Central memory CD8-positive, alpha-beta T cell (primary cell): ENCODE results near the gene UNC93B1.
A peak's percentile ranks its signal among the peaks of the same experiment; 100 is the strongest.
"Not testable (repeated sequence)": the region's sequence is repeated elsewhere in the genome, so short reads cannot be mapped to it uniquely, and the experiment has no call there.

Experiments
- ATAC-seq: fragments of 150-1000 bp; cut with Tn5 transposase; replicated peaks from 2 replicates; pipeline ENCODE4 v1.10.0; 2022; ENCODE audit warnings: mild to moderate bottlenecking, moderate FRiP score, moderate number of reproducible peaks; ENCODE audit not compliant: poor library complexity, severe bottlenecking; ENCODE audit errors: extremely low read depth
- DNase-seq, 2 donors: peaks; one replicate each; pipeline ENCODE4 v3.0.0; 2021; ENCODE audit warnings: low spot score in 2 of 2
- H3K27ac Mint-ChIP-seq: one replicate; pipeline ENCODE4 v1.8.0; 2022; ENCODE audit warnings: low read depth, mild to moderate bottlenecking, moderate library complexity, mixed read lengths
- H3K27me3 Mint-ChIP-seq: one replicate; pipeline ENCODE4 v1.8.0; 2022; ENCODE audit warnings: mixed read lengths
- H3K36me3 Mint-ChIP-seq: one replicate; pipeline ENCODE4 v1.8.0; 2022; ENCODE audit warnings: mild to moderate bottlenecking, moderate library complexity, mixed read lengths; ENCODE audit not compliant: insufficient read depth
- H3K4me1 Mint-ChIP-seq: one replicate; pipeline ENCODE4 v1.8.0; 2022; ENCODE audit warnings: mixed read lengths
- H3K4me3 Mint-ChIP-seq: one replicate; pipeline ENCODE4 v1.8.0; 2022; ENCODE audit warnings: mild to moderate bottlenecking, moderate library complexity, mixed read lengths
- H3K9me3 Mint-ChIP-seq: one replicate; pipeline ENCODE4 v1.8.0; 2022; ENCODE audit warnings: mixed read lengths

Gene UNC93B1

DNA sequence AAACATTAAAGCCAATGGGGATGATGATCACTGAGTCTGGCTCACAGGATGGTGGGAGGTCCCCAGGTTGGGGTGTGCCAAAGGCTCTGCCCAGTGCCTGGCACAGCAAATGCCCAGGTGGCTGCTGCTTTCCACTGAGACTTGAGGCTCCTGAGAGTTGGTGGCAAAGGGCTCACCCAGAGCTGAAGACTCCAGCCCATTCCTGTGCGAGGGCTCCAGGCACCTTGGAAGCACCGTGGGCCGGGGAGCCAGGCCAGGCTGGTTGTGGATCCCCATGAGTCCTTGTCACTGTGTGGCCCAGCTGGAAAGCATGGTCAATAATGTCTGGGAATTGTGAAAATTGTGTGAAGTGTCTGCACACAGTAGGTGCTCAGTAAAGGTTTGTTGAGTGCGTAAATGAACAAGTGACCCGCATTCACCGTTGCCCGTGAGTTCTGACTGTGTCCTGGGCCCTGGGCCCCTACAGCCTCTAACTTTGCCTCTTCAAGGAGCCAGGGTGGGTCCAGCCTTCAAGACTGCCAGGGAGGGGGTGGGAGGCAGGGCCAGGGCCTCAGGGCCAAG lies 2.8 kb upstream of the UNC93B1 start:
- DNase-seq, result no peak

DNA sequence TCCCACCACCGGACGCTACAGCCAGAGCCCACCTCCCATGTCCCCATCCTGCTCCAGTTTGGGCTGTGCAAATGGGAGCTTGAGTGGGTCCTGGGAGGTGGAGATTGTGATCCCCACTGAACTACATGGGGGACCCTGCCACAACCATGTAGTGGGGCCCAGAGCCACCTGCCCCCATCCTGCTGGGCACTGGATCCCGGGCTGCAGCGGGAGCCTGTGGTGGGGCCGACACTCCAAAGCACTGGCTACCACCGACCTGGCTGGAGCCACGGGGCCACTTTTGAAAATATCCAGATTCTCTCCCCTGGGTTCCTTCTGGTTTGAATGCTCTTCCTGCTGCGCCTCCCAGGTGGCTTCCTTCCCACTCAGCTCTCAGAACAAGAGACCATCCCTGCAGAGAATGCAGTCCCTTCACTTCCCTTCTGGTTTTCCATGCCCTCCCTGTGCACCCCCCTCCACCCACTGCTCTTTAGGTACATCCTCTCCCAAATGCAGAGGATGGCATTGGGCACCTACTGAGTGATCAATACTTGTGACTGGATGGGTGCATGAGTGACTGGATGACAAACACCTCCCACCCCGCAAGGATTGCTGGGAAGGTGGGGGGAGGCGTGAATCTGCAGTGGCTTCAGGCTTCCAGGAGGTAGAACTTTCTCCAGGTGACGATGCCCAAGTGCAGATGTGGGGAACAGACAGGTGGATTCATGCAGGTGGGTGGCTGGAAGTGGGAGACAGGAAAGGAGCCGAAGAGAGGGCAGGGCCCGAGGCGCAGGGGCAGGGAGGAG lies 846 bp upstream of the UNC93B1 start:
- peak overlapping the region; percentile 51 for H3K27ac Mint-ChIP-seq
- H3K36me3 Mint-ChIP-seq, result peaks cover 10% of the 10 kb centered on the region
- H3K4me1 Mint-ChIP-seq, result peaks cover 20% of the 10 kb centered on the region
- H3K9me3 Mint-ChIP-seq, result no peaks in the 10 kb centered on the region
- DNase-seq (no peak), ATAC-seq (no peak)
- H3K27me3 Mint-ChIP-seq, result no peaks in the 10 kb centered on the region
- H3K4me3 Mint-ChIP-seq, result peak overlapping the region; percentile 87

More for the DNA sequence above, 2.8 kb upstream of the UNC93B1 start:
- H3K4me1 Mint-ChIP-seq, result peaks cover 20% of the 10 kb centered on the region
- H3K4me3 Mint-ChIP-seq, result no peak overlapping the region
- H3K36me3 Mint-ChIP-seq, result peaks cover 10% of the 10 kb centered on the region
- no peaks in the 10 kb centered on the region for H3K9me3 Mint-ChIP-seq
- no peak overlapping the region for H3K27ac Mint-ChIP-seq
- H3K27me3 Mint-ChIP-seq, result no peaks in the 10 kb centered on the region
- ATAC-seq, result no peak

DNA sequence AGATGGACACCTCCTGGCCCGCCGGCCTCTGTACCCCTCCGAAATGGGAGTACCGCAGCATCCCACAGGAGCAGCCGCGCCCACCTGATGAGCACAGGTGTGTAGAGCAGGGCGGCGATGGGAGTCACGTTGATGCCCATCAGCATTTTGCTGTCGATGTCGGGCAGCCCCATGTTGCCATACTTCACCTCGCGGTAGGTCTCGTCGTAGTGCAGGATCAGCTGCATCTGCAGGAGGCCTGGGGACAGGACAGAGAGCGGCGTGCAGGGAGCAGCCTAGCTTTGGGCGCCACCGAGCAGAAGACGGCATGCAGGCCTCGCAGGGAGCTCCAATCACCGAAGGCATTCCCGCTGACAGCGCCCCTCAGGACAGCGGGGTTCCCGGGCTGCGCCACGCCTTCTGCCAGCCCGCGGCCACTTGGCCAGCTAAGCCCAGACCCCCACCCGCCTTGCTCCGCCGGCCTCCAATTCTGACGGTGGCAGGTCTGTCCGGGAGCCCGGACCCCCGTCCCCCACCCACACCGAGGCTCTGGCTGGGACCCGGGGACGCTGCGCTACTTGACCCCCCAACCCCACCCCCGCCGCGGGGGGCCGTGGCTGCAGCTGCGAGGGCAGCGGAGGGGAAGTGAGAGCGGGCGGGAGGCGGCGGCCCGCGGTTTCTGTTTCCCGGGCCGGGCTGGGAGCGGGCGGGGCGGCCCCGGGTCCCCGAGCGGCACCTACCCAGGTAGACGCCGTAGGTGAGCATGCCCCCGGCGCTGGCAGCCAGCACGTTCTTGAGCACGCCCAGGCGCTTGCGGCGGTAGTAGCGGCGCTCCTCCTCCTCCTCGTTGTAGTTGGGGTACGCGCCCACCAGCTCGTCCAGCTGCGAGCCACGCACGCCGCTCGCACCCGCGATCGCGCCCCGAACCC lies 705 bp downstream of the UNC93B1 start:
- H3K4me1 Mint-ChIP-seq, result peaks cover 26% of the 10 kb centered on the region
- ATAC-seq (peak; percentile 87), DNase-seq (peak; percentile 42 to 44)
- H3K9me3 Mint-ChIP-seq, result no peaks in the 10 kb centered on the region
- peaks cover 10% of the 10 kb centered on the region for H3K36me3 Mint-ChIP-seq
- no peaks in the 10 kb centered on the region for H3K27me3 Mint-ChIP-seq
- peak overlapping the region; percentile 87 for H3K4me3 Mint-ChIP-seq
- peak overlapping the region; percentile 59 for H3K27ac Mint-ChIP-seq

DNA sequence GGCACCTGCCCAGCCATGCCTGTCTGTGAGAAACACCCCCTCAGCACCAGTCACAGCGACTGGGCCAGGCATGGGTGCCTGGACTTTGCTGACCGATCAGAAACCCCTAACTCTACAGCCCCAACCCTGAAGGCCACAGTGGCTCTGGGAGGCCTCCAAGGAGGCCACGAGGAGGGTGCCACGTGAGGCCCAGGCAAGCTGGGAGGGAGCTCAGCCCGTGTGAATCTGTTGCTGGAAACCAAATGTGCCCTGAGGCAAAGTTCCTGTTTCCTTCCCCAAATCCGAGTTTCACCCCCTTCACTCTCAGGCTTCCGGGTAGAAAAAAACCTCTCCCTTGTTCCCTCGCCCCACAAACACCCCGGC lies 1.3 kb downstream of the UNC93B1 start:
- peak overlapping the region; percentile 87 for H3K4me3 Mint-ChIP-seq
- ATAC-seq (no peak), DNase-seq (no peak)
- peaks cover 10% of the 10 kb centered on the region for H3K36me3 Mint-ChIP-seq
- peaks cover 29% of the 10 kb centered on the region for H3K4me1 Mint-ChIP-seq
- H3K27ac Mint-ChIP-seq, result peak overlapping the region; percentile 59
- H3K9me3 Mint-ChIP-seq, result no peaks in the 10 kb centered on the region
- H3K27me3 Mint-ChIP-seq, result no peaks in the 10 kb centered on the region

DNA sequence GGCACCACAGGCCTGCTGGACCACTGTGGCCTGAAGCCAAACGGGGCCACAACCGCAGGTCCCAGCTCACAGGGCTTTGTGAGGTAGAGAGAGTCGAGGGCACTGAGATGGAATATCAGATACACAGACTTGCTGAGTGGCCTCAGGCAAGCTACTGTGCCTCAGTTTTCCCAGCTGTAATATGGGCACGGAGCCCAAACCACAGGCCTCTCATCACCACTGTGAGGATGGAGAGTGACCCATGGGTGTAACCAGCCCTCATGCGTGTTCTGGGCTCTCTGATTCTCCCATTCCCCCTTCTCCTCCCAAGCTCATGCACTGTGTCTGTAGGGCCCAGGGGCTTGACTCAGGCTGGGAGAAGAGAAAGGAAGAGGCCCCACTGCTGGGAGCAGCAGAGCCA lies 4.2 kb downstream of the UNC93B1 start:
- H3K27me3 Mint-ChIP-seq, result no peaks in the 10 kb centered on the region
- no peak overlapping the region for H3K27ac Mint-ChIP-seq
- no peaks in the 10 kb centered on the region for H3K9me3 Mint-ChIP-seq
- no peak for DNase-seq
- H3K4me3 Mint-ChIP-seq, result no peak overlapping the region
- peaks cover 36% of the 10 kb centered on the region for H3K4me1 Mint-ChIP-seq
- H3K36me3 Mint-ChIP-seq, result peaks cover 8% of the 10 kb centered on the region
- ATAC-seq, result no peak

DNA sequence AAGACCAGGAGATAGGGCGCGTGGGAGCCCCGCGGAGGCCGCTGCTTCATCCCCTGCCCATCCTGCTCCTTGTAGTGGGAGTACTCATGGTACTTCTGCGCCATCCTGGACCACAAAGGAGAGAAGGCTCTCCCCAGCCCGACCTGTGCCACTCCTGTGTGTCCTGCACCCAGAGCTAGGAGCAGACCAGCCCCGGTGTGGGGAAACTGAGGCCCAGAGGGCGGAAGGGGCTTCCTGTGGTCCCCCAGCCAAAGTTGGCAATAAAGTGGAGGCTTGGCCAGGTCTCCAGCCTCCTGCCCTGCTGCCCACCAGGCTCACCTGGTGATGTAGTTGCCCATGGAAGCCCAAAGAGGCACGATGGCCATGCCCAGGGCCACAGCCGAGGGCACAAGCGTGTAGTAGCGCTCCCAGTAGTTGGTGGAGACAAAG lies 4.7 kb downstream of the UNC93B1 start:
- peaks cover 32% of the 10 kb centered on the region for H3K4me1 Mint-ChIP-seq
- H3K27me3 Mint-ChIP-seq, result no peaks in the 10 kb centered on the region
- DNase-seq (no peak), ATAC-seq (no peak)
- no peak overlapping the region for H3K27ac Mint-ChIP-seq
- H3K36me3 Mint-ChIP-seq, result peaks cover 6% of the 10 kb centered on the region
- no peaks in the 10 kb centered on the region for H3K9me3 Mint-ChIP-seq
- no peak overlapping the region for H3K4me3 Mint-ChIP-seq

DNA sequence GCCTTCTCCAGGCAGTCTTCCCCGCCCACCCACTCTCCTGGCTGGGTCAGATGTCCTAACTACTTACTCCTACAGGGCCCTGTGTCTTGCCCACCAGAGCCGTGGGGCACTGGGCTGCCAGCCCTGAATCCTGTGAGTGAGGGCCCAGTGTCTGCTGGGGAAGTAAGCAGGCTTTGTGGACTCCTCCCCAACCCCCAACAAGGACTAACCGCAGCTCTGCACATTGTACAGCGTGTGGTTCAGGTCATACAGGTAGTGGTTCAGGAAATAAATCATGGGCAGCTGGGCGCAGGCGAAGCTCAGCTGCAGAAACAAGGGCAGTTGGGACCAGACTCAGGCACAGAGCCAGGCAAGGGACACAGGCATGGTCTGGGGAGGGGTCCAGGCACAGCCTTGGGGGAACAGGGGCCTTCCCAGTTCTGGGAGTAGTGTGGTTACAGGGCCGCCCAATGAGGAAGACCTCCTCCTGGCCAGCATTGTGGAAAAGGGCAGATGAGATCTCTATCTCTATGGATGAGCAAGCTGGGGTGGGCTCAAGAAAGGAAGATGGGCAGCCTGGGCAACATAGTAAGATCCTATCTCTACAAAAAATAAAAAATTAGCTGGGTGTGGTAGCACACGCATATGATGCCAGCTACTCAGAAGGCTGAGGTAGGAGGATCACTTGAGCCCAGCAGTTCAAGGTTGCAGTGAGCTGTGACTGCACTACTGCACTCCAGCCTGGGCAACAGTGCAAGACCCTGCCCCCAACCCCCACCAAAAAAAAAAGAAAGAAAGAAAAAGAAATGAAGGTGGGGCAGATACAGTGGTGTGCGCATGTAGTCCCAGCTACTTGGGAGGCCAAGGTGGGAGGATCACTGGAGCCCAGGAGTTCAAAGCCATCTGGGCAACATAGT lies 5.5 kb downstream of the UNC93B1 start:
- DNase-seq, result no peak
- Mint-ChIP-seq H3K9me3 (no peaks in the 10 kb centered on the region), H3K27ac (peak overlapping the region; percentile 65), H3K4me1 (peaks cover 34% of the 10 kb centered on the region), H3K27me3 (no peaks in the 10 kb centered on the region), H3K36me3 (peaks cover 4% of the 10 kb centered on the region), H3K4me3 (no peak overlapping the region)
- ATAC-seq, result no peak

DNA sequence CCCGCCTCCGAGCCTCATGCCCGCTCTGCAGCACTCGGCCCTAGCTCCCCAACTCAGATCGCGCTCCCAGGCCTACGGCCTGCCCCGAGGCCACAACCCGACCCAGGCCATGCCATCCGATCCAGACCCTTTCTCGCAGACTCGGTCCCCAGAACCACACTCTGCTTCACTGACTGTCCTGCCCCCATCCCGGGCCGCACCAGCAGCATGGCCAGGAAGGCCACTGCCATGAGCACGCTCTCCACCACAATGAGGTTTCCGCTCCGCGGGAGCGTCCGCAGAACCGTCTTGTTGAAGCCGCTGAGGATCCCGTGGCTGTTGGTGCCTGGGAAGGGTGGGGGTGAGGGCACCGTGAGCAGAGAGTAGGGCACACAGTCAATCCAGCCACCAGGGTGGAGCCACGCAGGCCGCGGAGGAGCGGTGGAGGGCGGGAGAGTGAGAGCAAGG lies 6.4 kb downstream of the UNC93B1 start:
- H3K27ac Mint-ChIP-seq, result peak overlapping the region; percentile 7
- H3K27me3 Mint-ChIP-seq, result no peaks in the 10 kb centered on the region
- H3K4me1 Mint-ChIP-seq, result peaks cover 29% of the 10 kb centered on the region
- DNase-seq (no peak), ATAC-seq (no peak)
- no peaks in the 10 kb centered on the region for H3K9me3 Mint-ChIP-seq
- H3K36me3 Mint-ChIP-seq, result peaks cover 2% of the 10 kb centered on the region
- no peak overlapping the region for H3K4me3 Mint-ChIP-seq

DNA sequence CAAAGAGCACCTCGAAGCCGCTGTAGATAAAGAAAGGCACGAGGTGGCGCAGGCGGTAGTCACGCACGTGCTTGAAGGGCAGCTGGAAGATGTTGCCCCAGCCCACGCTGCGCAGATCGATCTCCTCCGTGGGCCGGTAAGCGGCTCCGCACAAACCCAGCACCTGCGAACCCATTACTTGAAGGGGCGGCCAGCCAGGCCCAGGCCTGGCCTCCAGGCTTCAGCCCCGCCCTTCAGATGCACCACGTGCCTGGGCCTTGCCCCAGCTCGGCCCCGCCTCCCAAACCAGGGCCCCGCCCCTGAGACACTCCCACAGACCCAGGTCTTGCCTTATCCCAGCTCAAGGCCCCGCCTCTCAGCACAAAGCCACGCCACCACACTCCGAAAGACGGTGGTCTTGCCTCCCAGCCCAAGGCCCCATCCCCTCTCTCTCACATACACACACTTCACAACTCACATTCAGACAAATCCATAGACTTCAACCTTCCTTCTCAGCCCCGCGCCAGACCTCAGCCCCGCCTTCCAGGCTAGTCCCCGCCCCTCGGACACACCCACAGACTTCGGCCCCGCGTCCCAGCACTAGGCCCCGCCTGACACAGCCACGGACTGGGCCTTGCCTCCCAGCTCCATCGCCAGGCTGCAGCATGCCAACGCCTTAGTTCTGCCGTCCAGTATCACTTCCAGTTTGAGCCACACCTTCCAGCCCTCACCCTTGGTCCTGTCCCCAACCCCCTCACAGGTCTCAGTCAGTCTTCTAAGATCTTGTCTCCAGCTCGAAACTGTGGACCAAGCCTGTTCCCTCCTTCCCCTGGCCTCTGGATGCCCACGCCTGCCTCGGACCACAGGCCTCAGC lies 7.0 kb downstream of the UNC93B1 start:
- no peaks in the 10 kb centered on the region for H3K9me3 Mint-ChIP-seq
- DNase-seq, result no peak
- H3K27me3 Mint-ChIP-seq, result no peaks in the 10 kb centered on the region

DNA sequence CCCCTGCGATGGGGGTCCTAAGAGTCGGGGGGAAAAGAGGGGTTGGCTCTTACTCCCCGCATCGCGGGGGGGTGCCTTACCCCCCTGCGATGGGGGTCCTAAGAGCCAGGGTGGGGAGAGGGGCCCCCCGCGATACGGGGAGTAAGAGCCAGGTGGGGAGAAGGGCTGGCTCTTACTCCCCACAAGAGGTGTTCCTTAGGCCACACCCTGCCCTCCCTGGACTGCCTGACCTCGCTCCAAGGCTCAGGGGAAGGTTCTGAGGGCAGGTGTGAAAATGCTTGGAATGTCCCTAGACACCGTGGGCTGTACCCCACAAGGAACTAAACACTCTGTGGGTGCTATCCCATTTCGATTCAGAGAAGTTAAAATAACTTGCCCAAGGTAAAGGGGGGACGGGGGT lies 7.8 kb downstream of the UNC93B1 start:
- no peak for ATAC-seq
- peaks cover 26% of the 10 kb centered on the region for H3K4me1 Mint-ChIP-seq
- H3K36me3 Mint-ChIP-seq, result peaks cover 2% of the 10 kb centered on the region
- H3K9me3 Mint-ChIP-seq, result no peaks in the 10 kb centered on the region
- no peaks in the 10 kb centered on the region for H3K27me3 Mint-ChIP-seq
- no peak for DNase-seq
- no peak overlapping the region for H3K27ac Mint-ChIP-seq
- no peak overlapping the region for H3K4me3 Mint-ChIP-seq

More for the DNA sequence above, 7.0 kb downstream of the UNC93B1 start:
- Mint-ChIP-seq H3K4me3 (no peak overlapping the region), H3K4me1 (peaks cover 26% of the 10 kb centered on the region), H3K36me3 (peaks cover 2% of the 10 kb centered on the region), H3K27ac (peak overlapping the region; percentile 7)
- peak; percentile 19 for ATAC-seq

DNA sequence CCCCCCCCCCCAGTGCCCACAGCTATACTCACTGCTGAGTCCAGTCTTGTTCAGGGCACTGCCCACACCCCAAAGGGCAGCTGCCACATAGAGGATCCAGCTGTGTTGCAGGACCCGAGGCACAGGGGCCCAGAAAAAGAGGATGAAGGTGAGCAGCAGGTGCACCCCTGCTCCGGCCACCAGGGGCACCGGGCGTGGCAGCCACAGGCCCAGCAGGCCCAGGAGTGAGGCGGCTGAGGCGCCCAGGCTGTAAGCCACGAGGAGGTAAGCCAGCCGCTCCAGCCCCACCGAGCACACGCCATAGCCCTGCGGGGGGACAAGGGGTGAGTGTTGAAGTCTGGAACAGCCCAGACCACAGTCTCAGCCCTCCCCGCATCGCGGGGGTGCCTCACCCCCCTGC lies 8.3 kb downstream of the UNC93B1 start:
- H3K36me3 Mint-ChIP-seq, DNase-seq, H3K4me3 Mint-ChIP-seq, H3K27me3 Mint-ChIP-seq, ATAC-seq, H3K27ac Mint-ChIP-seq, H3K9me3 Mint-ChIP-seq: not testable (repeated sequence)
- H3K4me1 Mint-ChIP-seq, result peaks cover 26% of the 10 kb centered on the region
